Fibroblast of skin of abdomen (primary cell): Measurements from ENCODE around the gene IQCF2.
"Not testable (repeated sequence)": the region's sequence is repeated elsewhere in the genome, so short reads cannot be mapped to it uniquely, and the experiment has no call there.

ENCODE experiments used
- DNase-seq: peaks from one replicate; pipeline ENCODE4 v3.0.0-alpha.2; 2013

The IQCF2 gene

DNA sequence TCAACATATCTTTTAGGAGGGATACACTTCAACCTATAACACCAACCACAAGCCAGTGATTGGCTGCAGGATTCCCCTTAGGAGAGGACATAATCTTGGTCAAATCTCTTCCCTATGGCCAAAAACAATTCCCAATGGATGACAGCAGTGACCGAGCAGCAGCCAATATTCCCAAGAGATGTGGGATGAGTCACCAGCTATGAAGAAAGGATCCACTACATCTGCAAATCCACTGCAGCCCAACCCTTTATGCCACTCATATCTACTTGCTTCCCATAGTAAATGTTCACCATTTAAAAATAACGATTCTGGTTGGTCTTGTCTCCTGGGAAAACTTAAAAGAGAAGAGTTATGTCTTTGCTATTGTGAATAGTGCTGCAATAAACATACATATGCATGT lies 18.5 kb downstream of the IQCF2 start:
- DNase-seq, result no peak

DNA sequence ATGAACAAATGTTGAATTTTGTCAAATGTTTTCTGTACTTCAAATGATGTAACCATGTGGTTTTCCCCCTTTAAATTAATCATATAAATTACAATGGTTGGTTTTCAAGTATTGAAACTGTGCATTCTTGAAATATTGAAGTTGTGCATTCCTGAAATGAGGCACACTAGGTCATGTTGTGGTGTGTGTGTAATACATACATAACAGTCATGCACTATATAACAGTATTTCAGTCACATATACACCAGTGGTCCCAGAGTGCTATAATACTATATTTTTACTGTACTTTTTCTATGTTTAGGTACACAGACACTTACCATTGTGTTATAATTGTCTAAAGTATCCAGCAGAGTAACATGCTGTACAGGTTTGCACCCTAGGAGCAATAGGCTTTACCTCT lies 25.0 kb downstream of the IQCF2 start:
- no peak for DNase-seq

DNA sequence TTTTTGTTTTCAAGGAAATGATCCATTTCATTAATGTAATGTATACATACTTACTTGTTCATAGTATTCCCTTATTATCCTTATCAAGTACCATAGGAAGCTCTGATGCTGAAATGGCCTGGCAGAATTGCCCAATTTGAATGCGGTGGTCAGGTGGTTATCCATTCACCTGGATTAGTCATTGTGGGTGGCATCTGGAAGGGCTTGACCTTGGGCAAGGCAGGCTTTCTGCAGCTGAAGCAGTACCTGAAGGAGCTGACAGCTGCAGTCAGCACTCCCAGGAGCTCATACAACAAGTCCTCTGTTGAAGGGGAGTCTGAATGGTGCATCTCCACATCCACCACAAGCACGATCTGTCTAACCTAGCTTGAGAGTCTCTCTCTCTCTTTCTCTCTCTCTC lies 26.2 kb downstream of the IQCF2 start:
- no peak for DNase-seq

- no peak for DNase-seq
These were observed 27.2 kb downstream of the IQCF2 start for GRCh38 chr3:51888463-51889105.

DNA sequence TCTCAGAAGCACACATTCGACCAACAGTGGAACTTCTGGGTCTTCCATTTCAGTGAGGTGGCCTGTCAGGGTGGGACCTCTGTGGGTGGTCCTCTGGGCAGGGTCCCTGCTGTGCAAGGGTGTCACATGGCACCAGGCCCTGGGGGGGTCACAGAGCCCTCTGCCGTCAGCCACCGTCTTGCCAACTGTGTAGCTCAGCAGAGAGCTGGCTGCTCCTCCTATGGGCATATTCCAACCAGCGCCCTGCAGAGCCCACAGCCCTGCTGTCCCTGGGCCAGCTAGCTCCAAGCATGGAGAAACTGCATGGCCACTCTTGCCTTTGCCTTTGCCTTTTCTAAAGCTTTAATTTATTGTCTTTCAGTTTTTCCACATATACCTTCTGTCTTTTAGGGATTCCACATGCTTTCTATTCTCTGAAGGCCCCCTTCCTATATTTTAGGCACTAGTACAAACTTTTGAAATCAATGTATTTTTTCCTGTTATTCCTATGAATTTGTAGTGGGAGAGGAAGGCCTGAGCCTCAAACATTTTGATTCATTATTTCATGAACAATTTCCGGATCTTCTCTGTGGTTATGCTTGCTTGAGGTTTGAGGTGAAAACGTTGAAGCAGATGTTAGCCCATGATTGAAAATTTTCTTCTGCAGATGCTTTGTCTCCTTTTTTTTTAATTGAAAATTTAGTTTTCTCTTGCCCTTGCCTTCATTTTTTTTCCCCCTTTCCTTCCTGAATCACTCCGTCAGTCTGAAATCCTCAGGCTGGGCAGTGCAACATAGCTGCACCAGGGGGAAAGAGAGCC lies 30.0 kb downstream of the IQCF2 start:
- no peak for DNase-seq

DNA sequence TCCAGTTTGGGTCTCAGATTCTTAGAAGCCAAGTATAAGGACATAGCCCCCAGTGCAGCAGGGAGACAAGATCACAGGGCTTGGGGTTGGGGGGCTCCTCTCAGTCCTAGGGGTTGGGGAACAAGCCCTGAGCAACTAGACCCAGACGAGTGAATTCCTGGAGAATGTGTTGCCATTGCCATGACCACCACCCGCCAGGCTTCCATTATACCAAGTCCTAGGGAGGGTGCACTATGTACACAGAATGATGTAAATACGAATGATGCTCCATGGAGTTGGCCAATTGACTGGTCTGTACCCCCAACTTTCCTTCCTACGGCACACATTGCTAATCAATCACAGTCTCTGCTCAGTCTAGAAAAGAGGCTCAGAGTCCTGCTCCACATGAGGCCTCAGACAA lies 33.0 kb downstream of the IQCF2 start:
- no peak for DNase-seq

- DNase-seq, result no peak
These were observed 33.5 kb downstream of the IQCF2 start for GRCh38 chr3:51894939-51895338.

DNA sequence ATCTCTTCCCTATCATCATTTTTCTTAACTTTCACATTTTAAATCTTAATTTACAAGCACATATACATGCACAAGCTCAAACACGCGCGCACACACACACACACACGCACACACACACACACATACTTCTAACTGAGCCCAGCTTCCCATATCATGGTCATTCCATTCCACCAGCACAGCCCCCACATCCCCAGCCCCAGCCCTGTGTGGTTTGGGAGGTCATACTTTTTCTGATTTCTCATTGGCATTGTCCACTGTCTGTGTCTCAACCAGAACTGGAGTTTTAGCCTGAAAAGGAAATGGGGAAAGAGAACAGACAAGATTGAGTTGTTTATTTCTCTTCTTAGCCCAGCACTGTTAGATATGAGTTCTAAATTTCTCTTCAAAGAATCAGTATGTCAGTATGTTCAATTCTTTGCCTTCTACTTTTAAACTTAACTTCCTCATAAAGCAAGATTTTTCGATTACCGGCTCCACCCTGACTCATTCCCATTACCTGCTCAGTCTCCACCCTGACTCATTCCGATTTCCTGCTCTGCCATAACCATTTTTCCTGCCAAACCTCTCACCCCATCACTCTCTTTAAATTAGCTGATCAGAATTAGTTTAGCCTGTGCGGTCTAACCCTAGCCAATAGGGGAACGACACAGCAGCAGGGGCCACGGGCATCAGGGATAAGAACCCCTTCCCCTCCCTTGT lies 35.3 kb downstream of the IQCF2 start:
- no peak for DNase-seq

GRCh38 chr3:51897391-51897790 lies 36.0 kb downstream of the IQCF2 start:
- no peak for DNase-seq

- DNase-seq, result not testable (repeated sequence)
These were observed 38.6 kb downstream of the IQCF2 start for GRCh38 chr3:51900043-51900442.

GRCh38 chr3:51902361-51902760 lies 40.9 kb downstream of the IQCF2 start:
- not testable (repeated sequence) for DNase-seq

DNA sequence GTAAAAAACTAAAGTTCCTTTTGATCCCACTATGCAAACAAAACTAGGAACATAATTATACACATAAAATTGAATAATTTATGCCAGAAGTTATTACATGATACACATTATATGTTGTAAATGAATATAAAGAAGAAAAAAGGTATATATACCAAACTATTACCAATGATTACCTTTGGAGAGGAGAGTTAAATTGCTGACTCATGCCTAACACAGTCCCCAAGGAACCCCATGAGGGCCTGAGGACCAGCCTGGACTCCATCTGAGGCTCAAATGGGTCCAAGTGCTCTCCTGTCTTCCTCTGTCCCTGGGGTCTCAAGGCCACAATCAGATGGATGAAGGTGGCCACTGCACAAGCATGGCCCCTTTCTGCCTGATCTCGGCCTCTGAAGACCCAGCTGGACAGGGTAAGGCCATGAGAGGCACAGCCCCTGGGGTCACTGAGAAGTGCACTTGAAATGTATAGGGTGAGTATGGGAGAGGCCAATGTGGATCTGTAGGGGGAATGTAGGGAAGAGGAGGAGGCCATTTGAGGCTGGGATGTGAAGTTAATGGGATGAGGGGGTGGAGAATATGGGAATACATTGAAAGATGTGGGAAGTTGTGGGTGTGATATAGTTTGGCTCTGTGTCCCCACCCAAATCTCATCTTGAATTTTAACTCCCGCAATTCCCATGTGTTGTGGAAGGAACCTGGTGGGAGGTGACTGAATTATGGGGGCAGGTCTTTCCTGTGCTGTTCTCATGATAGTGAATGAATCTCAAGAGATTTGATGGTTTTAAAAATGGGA lies 42.8 kb downstream of the IQCF2 start:
- DNase-seq, result no peak

GRCh38 chr3:51908026-51908425 lies 46.6 kb downstream of the IQCF2 start:
- no peak for DNase-seq
